NAMALWA (cell line): ENCODE measurements around the gene ARAP3.
A peak's percentile ranks its signal among the peaks of the same experiment; 100 is the strongest.
"Not testable (repeated sequence)": the region's sequence is repeated elsewhere in the genome, so short reads cannot be mapped to it uniquely, and the experiment has no call there.

Experiments
- DNase-seq: peaks from one replicate; pipeline ENCODE4 v3.0.0-alpha.2; 2015; ENCODE audit warnings: low spot score

The ARAP3 gene

DNA sequence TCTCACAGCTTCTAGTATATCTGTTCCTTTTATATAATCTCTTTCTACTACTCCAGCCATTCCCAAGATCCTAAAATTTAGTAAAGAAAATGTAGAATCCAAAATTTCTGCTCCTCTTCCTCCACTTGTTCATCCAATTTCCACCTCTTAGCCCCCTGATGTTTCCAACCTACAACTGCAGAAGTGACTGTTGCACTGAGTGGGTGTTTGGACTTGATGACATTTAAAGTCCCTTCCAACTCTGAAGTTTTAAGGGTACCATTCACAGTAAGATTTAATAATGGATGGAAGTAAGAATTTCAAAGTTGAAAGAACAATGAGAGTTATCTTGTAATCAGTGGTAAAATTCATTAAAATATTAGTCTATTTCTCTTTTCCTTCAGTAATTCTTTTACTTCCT, 68.7 kb downstream of the ARAP3 start:
- no peak for DNase-seq

DNA sequence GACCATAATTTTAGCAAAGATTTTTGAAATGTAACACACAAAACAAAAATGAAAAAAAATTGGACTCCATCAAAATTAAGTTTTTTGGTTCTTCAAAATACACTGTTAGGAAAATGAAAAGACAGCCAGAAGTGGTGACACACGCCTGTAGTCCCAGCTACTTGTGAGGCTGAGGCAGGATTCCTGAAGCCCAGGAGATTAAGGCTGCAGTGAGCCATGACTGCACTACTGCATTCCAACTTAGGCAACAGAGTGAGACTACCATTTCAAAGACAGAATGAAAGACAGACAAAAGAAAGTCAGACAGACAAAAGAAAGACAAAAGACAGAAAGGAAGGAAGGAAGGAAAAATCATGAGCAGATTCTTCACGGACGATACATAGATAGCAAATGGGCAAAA, 70.7 kb downstream of the ARAP3 start:
- DNase-seq = no peak

DNA sequence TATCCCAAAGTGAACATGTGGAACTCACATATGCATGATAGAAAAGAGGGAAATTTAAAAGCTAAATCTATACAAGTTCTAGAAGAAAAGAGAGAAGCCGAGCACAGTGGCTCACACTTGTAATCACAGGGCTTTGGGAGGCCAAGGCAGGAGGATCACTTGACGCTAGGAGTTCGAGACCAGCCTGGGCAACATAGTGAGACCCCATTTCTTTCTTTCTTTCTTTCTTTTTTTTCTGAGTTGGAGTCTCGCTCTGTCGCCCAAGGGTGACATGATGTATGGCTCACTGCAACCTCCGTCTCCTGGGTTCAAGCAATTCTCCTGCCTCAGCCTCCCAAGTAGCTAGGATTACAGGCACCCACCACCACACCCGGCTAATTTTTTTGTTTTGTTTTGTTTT, 72.1 kb downstream of the ARAP3 start:
- DNase-seq = not testable (repeated sequence)

DNA sequence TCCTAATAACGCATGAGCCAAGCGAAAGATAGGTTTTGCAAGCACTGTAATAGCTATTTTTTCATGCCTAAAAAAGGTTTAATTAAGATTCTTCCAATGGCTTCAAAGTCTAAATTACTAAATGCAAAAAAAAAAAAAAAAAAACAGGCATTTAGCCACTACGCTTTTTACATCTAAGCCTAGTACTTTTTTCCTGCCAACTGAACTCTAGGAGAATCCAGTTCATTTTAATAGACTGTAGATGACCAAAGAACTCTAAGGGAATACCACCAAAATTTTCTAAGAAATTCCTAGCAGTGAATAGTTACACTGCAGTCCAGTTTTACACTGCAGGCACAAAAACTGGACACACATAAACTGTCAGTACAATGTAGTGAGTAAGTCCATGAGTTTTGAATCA, 73.0 kb downstream of the ARAP3 start:
- no peak for DNase-seq

DNA sequence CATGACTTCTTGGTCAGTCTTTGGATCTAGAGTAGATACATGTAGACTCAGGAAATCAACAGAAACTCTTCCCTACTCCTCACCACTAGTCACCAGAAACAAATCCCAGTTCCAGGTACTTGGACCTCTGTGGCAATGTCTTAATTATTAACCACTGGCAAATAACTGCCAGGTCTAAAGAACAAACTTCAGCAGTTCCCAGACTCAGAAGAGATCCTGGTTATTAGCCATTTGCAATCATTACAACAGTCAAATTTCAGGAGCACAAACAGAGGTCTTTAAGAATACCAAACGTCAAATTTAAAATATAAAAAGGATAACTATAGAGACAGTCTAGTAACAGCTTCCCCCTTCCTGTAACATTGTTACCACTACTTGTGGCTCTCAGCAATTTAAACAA, 73.5 kb downstream of the ARAP3 start:
- no peak for DNase-seq

DNA sequence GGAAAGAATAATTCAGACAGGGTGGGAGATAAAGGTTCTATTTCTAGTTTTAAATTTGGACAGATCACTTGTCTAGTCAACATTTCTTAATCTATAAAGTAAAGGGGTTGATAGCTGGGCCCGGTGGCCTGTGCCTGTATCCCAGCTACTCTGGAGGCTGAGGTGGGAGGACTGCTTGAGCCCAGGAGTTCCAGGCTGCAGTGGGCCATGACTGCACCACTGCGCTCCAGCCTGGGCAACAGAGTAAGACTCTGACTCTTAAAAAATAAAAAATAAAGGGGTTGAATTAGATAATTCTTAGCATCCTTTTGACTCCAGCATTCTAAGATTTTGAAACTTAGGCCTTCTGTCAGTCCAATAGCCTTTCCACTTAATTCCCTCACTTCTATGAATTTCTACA, 74.0 kb downstream of the ARAP3 start:
- DNase-seq = no peak

DNA sequence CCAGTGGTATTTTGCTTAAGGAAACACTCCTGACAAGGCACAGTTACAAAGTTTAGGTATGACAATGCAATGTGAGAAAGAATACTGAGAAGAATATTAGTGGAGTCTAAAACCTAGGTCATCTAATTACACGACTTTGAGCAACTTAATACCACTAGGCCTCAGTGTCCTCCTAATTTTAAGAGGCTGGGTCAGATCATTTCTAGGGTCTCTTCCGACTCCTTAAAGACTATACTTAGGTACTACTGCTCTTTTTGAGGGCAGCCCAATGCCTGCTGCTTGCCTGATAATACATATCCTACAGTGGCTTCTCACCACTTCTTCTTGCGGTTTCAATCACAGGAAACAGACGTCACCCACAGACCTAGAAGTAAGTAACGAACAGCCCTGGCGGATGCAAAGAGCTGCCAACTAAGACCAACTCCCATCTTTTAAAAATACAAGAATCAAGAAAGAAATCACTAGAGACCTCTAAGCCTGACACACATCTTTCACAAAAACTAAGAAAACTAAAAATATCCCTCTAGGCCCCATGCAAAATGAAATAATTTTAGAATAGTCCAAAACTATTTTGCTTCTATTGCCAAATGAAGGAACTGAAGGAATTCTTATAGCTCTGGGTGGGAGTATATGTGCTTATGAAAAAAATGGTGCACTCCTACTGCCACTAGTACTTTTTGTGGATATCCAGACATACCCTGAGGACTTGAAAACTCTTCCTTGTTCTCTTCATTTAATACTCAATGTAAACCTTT, 76.3 kb downstream of the ARAP3 start:
- DNase-seq = peak; percentile 90

DNA sequence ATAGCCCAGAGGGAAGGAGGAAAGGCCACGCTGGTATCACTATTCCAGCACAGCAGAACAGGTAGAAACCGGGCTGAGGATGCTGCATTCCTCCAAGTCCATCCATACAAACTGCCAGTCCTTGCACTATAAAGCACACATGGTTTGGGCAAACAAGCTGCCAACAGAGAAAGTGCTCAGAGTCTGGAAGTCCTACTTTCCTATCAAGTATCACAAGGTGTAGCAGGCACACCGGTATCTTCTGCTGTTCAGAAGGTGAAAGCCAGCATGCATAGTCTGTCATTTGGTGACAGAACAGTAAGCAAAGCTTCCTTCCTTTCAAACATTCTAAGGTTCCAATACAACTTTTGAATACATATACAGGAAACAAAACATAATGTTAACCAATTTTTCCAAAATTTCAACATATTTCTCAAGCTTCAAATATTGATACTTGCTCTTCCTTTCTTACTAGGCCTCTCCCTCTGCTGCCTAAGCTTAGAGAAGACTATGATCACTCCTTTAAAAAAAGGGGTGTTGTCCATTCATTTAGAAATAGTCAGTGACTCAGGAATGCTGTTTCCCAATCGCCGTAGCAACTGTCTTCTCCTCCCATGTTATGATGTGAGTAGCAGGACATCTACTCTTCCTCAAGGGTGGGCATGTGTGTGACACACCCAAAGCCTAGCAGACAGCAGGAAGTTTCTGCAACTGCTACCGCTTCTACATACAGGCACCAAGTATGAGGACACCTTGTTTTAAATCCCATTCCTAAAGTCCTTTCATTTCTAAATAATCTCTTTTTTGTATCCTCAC, 77.9 kb downstream of the ARAP3 start:
- DNase-seq = no peak
